KOPT-K1 (cell line): ENCODE data around the gene PRKCB.
"Not testable (repeated sequence)": the region's sequence is repeated elsewhere in the genome, so short reads cannot be mapped to it uniquely, and the experiment has no call there.

Experiments
- H3K27ac ChIP-seq: fragments of 200-600 bp; sonication (generic); 2 replicates; pipeline ENCODE4 v1.5.1; 2016; ENCODE audit warnings: antibody characterized with exemption, mild to moderate bottlenecking, low read depth, low read length; ENCODE audit not compliant: poor library complexity, severe bottlenecking
- H3K36me3 ChIP-seq: fragments of 200-600 bp; sonication (generic); 2 replicates; pipeline ENCODE4 v1.5.1; 2017; ENCODE audit warnings: antibody characterized with exemption, mild to moderate bottlenecking, low read length, moderate library complexity; ENCODE audit not compliant: insufficient read depth
- H3K9me3 ChIP-seq: fragments of 200-600 bp; sonication (generic); 2 replicates; pipeline ENCODE4 v1.5.1; 2017; ENCODE audit warnings: antibody characterized with exemption, low read length, mild to moderate bottlenecking; ENCODE audit not compliant: insufficient read depth, poor library complexity, severe bottlenecking

The PRKCB gene

GRCh38 chr16:23901178-23902033, 65.6 kb downstream of the PRKCB start:
- H3K36me3 ChIP-seq = no peaks in the 10 kb centered on the region
- H3K27ac ChIP-seq = peak overlapping the region; percentile 77

GRCh38 chr16:23902034-23902747, 66.4 kb downstream of the PRKCB start:
- Histone ChIP-seq H3K36me3 (no peaks in the 10 kb centered on the region), H3K27ac (peak overlapping the region; percentile 77), H3K9me3 (no peaks in the 10 kb centered on the region)

More at GRCh38 chr16:23901178-23902033, 65.6 kb downstream of the PRKCB start:
- no peaks in the 10 kb centered on the region for H3K9me3 ChIP-seq

GRCh38 chr16:23902748-23903414, 67.1 kb downstream of the PRKCB start:
- H3K27ac ChIP-seq = no peak overlapping the region
- H3K9me3 ChIP-seq = no peaks in the 10 kb centered on the region
- no peaks in the 10 kb centered on the region for H3K36me3 ChIP-seq

GRCh38 chr16:23905027-23905426, 69.2 kb downstream of the PRKCB start:
- Histone ChIP-seq H3K27ac (no peak overlapping the region), H3K9me3 (no peaks in the 10 kb centered on the region), H3K36me3 (no peaks in the 10 kb centered on the region)

GRCh38 chr16:23907457-23907902, 71.7 kb downstream of the PRKCB start:
- Histone ChIP-seq H3K9me3 (no peaks in the 10 kb centered on the region), H3K27ac (no peak overlapping the region), H3K36me3 (peaks cover 6% of the 10 kb centered on the region; the same call in 1 of the 2 replicates)

- H3K9me3 ChIP-seq = no peaks in the 10 kb centered on the region
- no peak overlapping the region for H3K27ac ChIP-seq
- H3K36me3 ChIP-seq = peaks cover 6% of the 10 kb centered on the region; the same call in 1 of the 2 replicates
Measured at GRCh38 chr16:23907903-23908302, 72.1 kb downstream of the PRKCB start.

- peaks cover 6% of the 10 kb centered on the region; the same call in 1 of the 2 replicates for H3K36me3 ChIP-seq
- no peak overlapping the region for H3K27ac ChIP-seq
- H3K9me3 ChIP-seq = no peaks in the 10 kb centered on the region
Measured at GRCh38 chr16:23908790-23909189, 73.0 kb downstream of the PRKCB start.

GRCh38 chr16:23909792-23910418, 74.1 kb downstream of the PRKCB start:
- Histone ChIP-seq H3K27ac (no peak overlapping the region), H3K36me3 (peaks cover 6% of the 10 kb centered on the region; the same call in 1 of the 2 replicates), H3K9me3 (no peaks in the 10 kb centered on the region)

GRCh38 chr16:23914946-23915530, 79.3 kb downstream of the PRKCB start:
- Histone ChIP-seq H3K9me3 (no peaks in the 10 kb centered on the region), H3K27ac (no peak overlapping the region), H3K36me3 (peaks cover 9% of the 10 kb centered on the region)

- H3K9me3 ChIP-seq, H3K27ac ChIP-seq, H3K36me3 ChIP-seq: not testable (repeated sequence)
Measured at GRCh38 chr16:23916552-23916951, 80.8 kb downstream of the PRKCB start.

- Histone ChIP-seq H3K27ac (no peak overlapping the region), H3K9me3 (no peaks in the 10 kb centered on the region), H3K36me3 (peaks cover 3% of the 10 kb centered on the region; the same call in 1 of the 2 replicates)
Measured at GRCh38 chr16:23917621-23918020, 81.8 kb downstream of the PRKCB start.

GRCh38 chr16:23920446-23920845, 84.7 kb downstream of the PRKCB start:
- Histone ChIP-seq H3K9me3 (no peaks in the 10 kb centered on the region), H3K27ac (no peak overlapping the region), H3K36me3 (peaks cover 3% of the 10 kb centered on the region)

GRCh38 chr16:23920899-23921298, 85.1 kb downstream of the PRKCB start:
- H3K9me3 ChIP-seq = no peaks in the 10 kb centered on the region
- no peak overlapping the region for H3K27ac ChIP-seq
- H3K36me3 ChIP-seq = peaks cover 8% of the 10 kb centered on the region

GRCh38 chr16:23922406-23922805, 86.6 kb downstream of the PRKCB start:
- Histone ChIP-seq H3K36me3 (peaks cover 10% of the 10 kb centered on the region), H3K27ac (no peak overlapping the region), H3K9me3 (no peaks in the 10 kb centered on the region)
